ENCODE measurements around the gene TACSTD2. TPM values are rescaled to one million over a fixed set of nuclear protein-coding genes. Genes with fewer than 3 reads are reported as not detected.
"Not testable (repeated sequence)": the region's sequence is repeated elsewhere in the genome, so short reads cannot be mapped to it uniquely, and the experiment has no call there.

TACSTD2 gene
- total and polyA plus RNA-seq, 2 donors, result 40.6 to 89.6 TPM

DNA sequence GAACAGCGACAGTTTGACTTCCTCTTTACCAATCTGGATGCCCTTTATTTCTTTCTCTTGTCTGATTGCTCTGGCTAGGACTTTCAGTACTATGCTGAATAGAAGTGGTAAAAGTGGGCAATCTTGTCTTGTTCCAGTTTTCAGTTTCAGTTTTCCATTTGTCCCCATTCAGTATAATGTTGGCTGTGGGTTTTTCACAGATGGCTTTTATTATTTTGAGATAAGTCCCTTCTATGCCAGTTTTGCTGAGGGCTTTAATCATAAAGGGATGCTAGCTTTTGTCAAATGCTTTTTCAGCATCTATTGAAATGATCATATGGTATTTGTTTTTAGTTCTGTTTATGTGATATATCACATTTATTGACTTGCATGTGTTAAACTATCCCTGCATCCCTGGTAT is 24.9 kb upstream of the TACSTD2 start:
- WGBS, result 97% methylated on average over 1 of the region's 1 CpG
- H3K27ac ChIP-seq (ENCODE audit: low read depth); H3K4me3 ChIP-seq (ENCODE audit: low read depth, low read length); DNase-seq (ENCODE audit: extremely low spot score); H3K4me1 ChIP-seq (ENCODE audit: insufficient read depth); H3K36me3 ChIP-seq (ENCODE audit: insufficient read depth): not testable (repeated sequence)

- no peaks in the 10 kb centered on the region for H3K36me3 ChIP-seq (ENCODE audit: insufficient read depth)
- DNase-seq (ENCODE audit: extremely low spot score), result no peak
- H3K27ac ChIP-seq (ENCODE audit: low read depth), result no peak overlapping the region
- H3K4me3 ChIP-seq (ENCODE audit: low read depth, low read length), result no peak overlapping the region
- WGBS, result 84% methylated on average over 6 of the region's 6 CpGs
- H3K4me1 ChIP-seq (ENCODE audit: insufficient read depth), result no peaks in the 10 kb centered on the region
Measured at GRCh38 chr1:58597996-58598395, 20.9 kb upstream of the TACSTD2 start.

GRCh38 chr1:58597076-58597475 is 20.0 kb upstream of the TACSTD2 start:
- Histone ChIP-seq H3K4me1 (ENCODE audit: insufficient read depth) (no peaks in the 10 kb centered on the region), H3K27ac (ENCODE audit: low read depth) (no peak overlapping the region), H3K4me3 (ENCODE audit: low read depth, low read length) (no peak overlapping the region), H3K36me3 (ENCODE audit: insufficient read depth) (no peaks in the 10 kb centered on the region)
- DNase-seq (ENCODE audit: extremely low spot score), result no peak
- WGBS, result 51% methylated on average over 9 of the region's 9 CpGs

DNA sequence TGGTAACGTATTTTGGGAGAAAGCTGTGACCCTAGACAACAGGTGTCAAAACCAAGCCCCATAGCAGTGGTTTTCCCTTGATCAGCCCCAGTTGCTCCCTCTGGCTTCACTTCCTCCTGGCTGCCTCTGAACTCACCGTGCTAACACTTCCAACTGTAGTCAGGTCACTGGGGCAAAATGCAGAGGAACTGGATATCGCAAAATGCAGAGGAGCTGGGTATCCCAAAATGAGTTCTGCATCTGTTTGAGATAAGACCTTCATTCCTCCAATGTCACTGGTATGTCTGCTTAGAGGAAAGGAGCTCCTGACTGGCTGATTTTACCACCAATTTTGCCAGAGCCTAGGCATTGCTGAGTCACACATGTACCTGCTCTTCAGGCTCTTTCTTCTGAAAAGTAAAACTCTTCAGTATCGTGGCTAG is 19.6 kb upstream of the TACSTD2 start:
- no peaks in the 10 kb centered on the region for H3K36me3 ChIP-seq (ENCODE audit: insufficient read depth)
- no peak for DNase-seq (ENCODE audit: extremely low spot score)
- 23% methylated on average over 4 of the region's 4 CpGs for WGBS
- H3K27ac ChIP-seq (ENCODE audit: low read depth), result no peak overlapping the region
- H3K4me3 ChIP-seq (ENCODE audit: low read depth, low read length), result no peak overlapping the region
- H3K4me1 ChIP-seq (ENCODE audit: insufficient read depth), result no peaks in the 10 kb centered on the region

- WGBS, result 78% methylated on average over 1 of the region's 1 CpG
- Histone ChIP-seq H3K4me1 (ENCODE audit: insufficient read depth) (no peaks in the 10 kb centered on the region), H3K4me3 (ENCODE audit: low read depth, low read length) (no peak overlapping the region), H3K27ac (ENCODE audit: low read depth) (no peak overlapping the region), H3K36me3 (ENCODE audit: insufficient read depth) (no peaks in the 10 kb centered on the region)
- no peak for DNase-seq (ENCODE audit: extremely low spot score)
Measured at GRCh38 chr1:58594546-58594945, 17.5 kb upstream of the TACSTD2 start.

DNA sequence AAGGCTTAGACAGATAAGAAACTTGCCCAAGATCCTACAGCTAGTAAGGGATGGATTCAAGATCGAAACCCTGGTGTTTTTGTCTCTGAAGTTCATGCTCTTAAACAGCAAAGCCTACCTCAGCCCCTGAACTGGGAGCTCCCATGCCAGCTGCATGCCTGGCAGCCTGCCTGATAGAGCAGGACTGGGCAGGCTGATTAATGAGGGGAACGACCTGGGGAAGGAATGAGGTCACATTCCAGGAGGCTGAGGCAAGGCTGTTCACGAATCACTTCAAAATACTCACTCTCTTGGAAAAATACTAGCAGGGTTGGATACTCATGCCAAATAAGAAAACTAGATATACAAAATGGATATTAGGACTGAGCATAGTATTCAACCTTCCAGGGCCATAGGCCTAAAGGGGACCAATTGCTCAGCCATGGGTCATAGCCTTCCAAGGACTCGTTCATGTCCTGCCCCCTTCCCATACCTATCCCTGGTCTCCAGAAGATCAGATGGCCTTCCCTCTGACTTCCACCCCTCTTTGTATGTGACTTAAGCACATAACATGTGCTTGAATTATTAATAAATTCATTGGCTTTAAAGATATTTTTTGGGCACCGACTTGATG is 15.6 kb upstream of the TACSTD2 start:
- DNase-seq (ENCODE audit: extremely low spot score), result no peak
- WGBS, result 45% methylated on average over 5 of the region's 5 CpGs
- no peak overlapping the region for H3K4me3 ChIP-seq (ENCODE audit: low read depth, low read length)
- H3K27ac ChIP-seq (ENCODE audit: low read depth), result no peak overlapping the region
- H3K36me3 ChIP-seq (ENCODE audit: insufficient read depth), result no peaks in the 10 kb centered on the region
- no peaks in the 10 kb centered on the region for H3K4me1 ChIP-seq (ENCODE audit: insufficient read depth)

- Histone ChIP-seq H3K27ac (ENCODE audit: low read depth) (no peak overlapping the region), H3K4me1 (ENCODE audit: insufficient read depth) (no peaks in the 10 kb centered on the region), H3K4me3 (ENCODE audit: low read depth, low read length) (no peak overlapping the region), H3K36me3 (ENCODE audit: insufficient read depth) (no peaks in the 10 kb centered on the region)
- WGBS, result 76% methylated on average over 1 of the region's 1 CpG
- DNase-seq (ENCODE audit: extremely low spot score), result no peak
Measured at GRCh38 chr1:58591806-58592205, 14.8 kb upstream of the TACSTD2 start.

- Histone ChIP-seq H3K36me3 (ENCODE audit: insufficient read depth) (no peaks in the 10 kb centered on the region), H3K4me3 (ENCODE audit: low read depth, low read length) (no peak overlapping the region), H3K4me1 (ENCODE audit: insufficient read depth) (no peaks in the 10 kb centered on the region), H3K27ac (ENCODE audit: low read depth) (no peak overlapping the region)
- DNase-seq (ENCODE audit: extremely low spot score), result no peak
Measured at GRCh38 chr1:58590019-58590418, 13.0 kb upstream of the TACSTD2 start.

DNA sequence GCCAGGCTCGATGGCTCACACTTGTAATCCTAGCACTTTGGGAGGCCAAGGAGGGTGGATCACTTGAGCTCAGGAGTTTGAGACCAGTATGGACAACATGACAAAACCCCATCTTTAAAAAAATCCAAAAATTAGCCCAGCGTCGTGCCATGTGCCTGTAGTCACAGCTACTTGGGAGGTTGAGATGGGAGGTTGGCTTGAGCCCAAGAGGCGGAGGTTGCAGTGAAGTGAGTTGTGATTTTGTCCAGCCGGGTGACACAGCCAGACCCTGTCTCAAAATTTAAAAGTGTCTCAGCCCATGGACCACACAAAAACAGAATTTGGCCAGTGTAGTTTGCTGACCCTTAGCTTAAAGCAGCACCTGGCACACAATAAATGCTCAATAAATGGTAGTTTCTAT is 11.3 kb upstream of the TACSTD2 start:
- Histone ChIP-seq H3K4me3 (ENCODE audit: low read depth, low read length) (no peak overlapping the region), H3K4me1 (ENCODE audit: insufficient read depth) (no peaks in the 10 kb centered on the region), H3K36me3 (ENCODE audit: insufficient read depth) (no peaks in the 10 kb centered on the region), H3K27ac (ENCODE audit: low read depth) (no peak overlapping the region)
- DNase-seq (ENCODE audit: extremely low spot score), result no peak
- WGBS, result 64% methylated on average over 5 of the region's 5 CpGs

- no peak for DNase-seq (ENCODE audit: extremely low spot score)
- H3K36me3 ChIP-seq (ENCODE audit: insufficient read depth), result no peaks in the 10 kb centered on the region
- no peak overlapping the region for H3K27ac ChIP-seq (ENCODE audit: low read depth)
- WGBS, result 91% methylated on average over 2 of the region's 2 CpGs
- H3K4me3 ChIP-seq (ENCODE audit: low read depth, low read length), result no peak overlapping the region
- H3K4me1 ChIP-seq (ENCODE audit: insufficient read depth), result no peaks in the 10 kb centered on the region
Measured at GRCh38 chr1:58587667-58588066, 10.6 kb upstream of the TACSTD2 start.

DNA sequence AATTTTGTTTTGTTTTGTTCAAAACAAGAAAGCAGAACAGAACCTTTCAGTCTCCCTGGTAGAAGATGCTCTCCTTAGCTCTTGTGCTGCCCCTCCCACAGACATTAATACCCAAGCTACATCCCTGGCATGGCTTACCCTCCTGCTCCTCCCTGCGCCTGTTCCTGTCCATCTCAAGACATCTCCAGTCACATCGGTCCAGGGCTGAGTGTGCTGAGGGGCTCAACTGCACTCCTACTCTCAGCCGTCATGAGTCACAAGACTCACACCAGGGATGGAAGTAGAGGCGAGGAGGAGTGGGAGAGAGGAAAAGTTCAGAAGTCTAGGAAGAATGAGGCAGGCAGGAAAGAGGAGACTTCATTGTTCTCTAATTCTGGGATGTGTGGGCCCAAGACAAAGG is 9.2 kb upstream of the TACSTD2 start:
- no peak for DNase-seq (ENCODE audit: extremely low spot score)
- Histone ChIP-seq H3K36me3 (ENCODE audit: insufficient read depth) (no peaks in the 10 kb centered on the region), H3K4me3 (ENCODE audit: low read depth, low read length) (no peak overlapping the region), H3K4me1 (ENCODE audit: insufficient read depth) (no peaks in the 10 kb centered on the region), H3K27ac (ENCODE audit: low read depth) (no peak overlapping the region)
- WGBS, result 94% methylated on average over 4 of the region's 4 CpGs

DNA sequence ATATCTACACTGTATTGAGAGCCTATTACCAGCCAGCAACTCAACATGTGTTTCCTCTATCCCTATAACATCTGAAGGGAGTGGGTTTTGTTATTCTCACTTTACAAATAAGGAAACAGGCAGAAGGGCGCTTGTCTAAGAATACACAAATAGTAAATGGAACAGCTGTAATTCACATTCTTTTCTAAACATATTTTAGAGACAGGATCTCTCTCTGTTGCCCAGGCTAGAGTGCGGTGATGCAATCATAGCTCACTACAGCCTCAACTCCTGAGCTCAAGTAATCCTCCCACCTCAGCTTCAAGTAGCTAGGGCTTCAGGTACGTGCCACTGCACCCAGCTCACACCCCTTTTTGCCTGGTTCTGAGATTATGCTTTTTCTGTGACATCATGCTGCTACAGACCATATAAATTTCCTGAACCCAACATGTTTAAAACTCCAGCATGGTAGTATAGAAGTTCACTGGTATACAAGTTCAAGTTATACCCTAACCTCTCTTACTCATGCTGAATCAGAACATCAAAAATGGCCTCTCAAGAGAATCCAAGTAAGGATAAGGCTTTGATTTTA is 8.6 kb upstream of the TACSTD2 start:
- DNase-seq (ENCODE audit: extremely low spot score), result no peak
- Histone ChIP-seq H3K4me1 (ENCODE audit: insufficient read depth) (no peaks in the 10 kb centered on the region), H3K36me3 (ENCODE audit: insufficient read depth) (no peaks in the 10 kb centered on the region), H3K4me3 (ENCODE audit: low read depth, low read length) (no peak overlapping the region), H3K27ac (ENCODE audit: low read depth) (no peak overlapping the region)
- WGBS, result 30% methylated on average over 3 of the region's 3 CpGs

GRCh38 chr1:58585166-58585565 is 8.1 kb upstream of the TACSTD2 start:
- DNase-seq (ENCODE audit: extremely low spot score), result no peak
- WGBS, result 37% methylated on average over 2 of the region's 2 CpGs
- Histone ChIP-seq H3K4me3 (ENCODE audit: low read depth, low read length) (no peak overlapping the region), H3K36me3 (ENCODE audit: insufficient read depth) (no peaks in the 10 kb centered on the region), H3K4me1 (ENCODE audit: insufficient read depth) (no peaks in the 10 kb centered on the region), H3K27ac (ENCODE audit: low read depth) (no peak overlapping the region)

DNA sequence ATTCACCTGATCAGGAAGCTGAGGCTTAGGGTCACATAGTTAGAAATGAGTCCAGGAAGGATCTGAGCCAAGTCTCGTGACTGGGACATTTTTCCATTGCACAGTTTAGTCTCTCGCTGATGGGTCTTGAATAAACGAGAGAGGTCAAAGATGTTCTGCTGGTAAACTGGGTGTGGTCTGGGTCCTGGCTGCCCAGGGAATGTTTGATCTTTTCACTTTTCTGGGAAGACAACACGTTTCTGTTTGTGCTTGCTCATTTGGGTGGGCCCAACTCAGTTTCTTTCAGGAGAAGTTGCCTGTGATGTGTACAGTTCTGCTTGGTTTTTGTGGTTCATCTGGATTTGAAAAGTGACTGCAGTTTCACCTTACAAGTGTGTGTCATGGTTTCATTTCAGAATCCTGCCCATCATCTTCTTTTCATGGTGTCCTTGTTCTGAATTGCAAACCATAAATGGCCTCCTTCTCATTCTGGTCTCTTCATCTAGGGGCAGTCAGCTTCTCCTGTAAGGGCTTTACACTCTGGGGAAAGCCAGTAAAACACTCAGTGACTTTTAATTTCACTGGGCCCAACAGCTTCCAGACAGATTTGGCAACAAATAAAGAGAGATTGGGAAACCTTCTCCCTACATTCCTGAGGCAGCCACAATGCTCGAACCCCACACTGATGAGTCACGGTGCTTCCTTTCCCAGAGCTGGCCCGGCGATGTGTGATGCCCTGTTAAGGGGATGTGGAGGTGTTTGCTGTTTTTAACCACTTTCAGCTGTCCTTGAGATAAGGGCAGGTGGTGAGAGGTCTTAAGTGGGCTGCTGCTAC is 7.2 kb upstream of the TACSTD2 start:
- 24% methylated on average over 8 of the region's 8 CpGs for whole genome bisulfite sequencing
- H3K4me1 ChIP-seq (ENCODE audit: insufficient read depth), result no peaks in the 10 kb centered on the region
- H3K4me3 ChIP-seq (ENCODE audit: low read depth, low read length), result no peak overlapping the region
- H3K27ac ChIP-seq (ENCODE audit: low read depth), result peak overlapping the region; percentile 31
- H3K36me3 ChIP-seq (ENCODE audit: insufficient read depth), result no peaks in the 10 kb centered on the region
- DNase-seq (ENCODE audit: extremely low spot score), result no peak
